Left ventricle myocardium superior (tissue), 1 donor: ENCODE results near the gene CHST8. TPM values are rescaled to one million over a fixed set of nuclear protein-coding genes. Genes with fewer than 3 reads are reported as not detected.

Source experiments
- ATAC-seq: fragments of 200-7000 bp; cut with Tn5 transposase; one replicate; pipeline ENCODE4 v1.9.1; 2020; ENCODE audit warnings: mild to moderate bottlenecking, moderate library complexity
- DNase-seq: peaks from one replicate; pipeline ENCODE4 v3.0.0-alpha.2; 2020
- intact Hi-C: fragments of 100-400 bp; cut with micrococcal nuclease; formaldehyde crosslinking; loops from one replicate; pipeline ENCODE4 v1.11.0; 2022
- total RNA-seq: library from RNA; stranded (reverse); fragmentation: NEBNext Ultra II Directional; extraction: Animal tissue kit (Norgen Biotek cat#: 25700); gene quantifications from one replicate; pipeline ENCODE4 v1.2.1, GENCODE V29; 2021
- donor health status: DM: no; HTN: yes; CAD: no; lungs with severe emphysema.

CHST8 gene
- total RNA-seq, 1 donor from 2014 or later = not detected

- ATAC-seq = no peak
- intact Hi-C loops = no loop called here
- DNase-seq = no peak
These were observed 44.2 kb downstream of the CHST8 start for GRCh38 chr19:33665776-33666595.

GRCh38 chr19:33667141-33667650 lies 45.4 kb downstream of the CHST8 start:
- DNase-seq = no peak
- ATAC-seq = no peak
- intact Hi-C loops = no loop called here

GRCh38 chr19:33667881-33668280 lies 46.1 kb downstream of the CHST8 start:
- no peak for ATAC-seq
- intact Hi-C loops = no loop called here
- DNase-seq = no peak

- intact Hi-C loops = no loop called here
- DNase-seq = no peak
- ATAC-seq = no peak
These were observed 47.2 kb downstream of the CHST8 start for GRCh38 chr19:33668968-33669367.

- intact Hi-C loops = no loop called here
- DNase-seq = no peak
These were observed 47.6 kb downstream of the CHST8 start for GRCh38 chr19:33669376-33669775.

GRCh38 chr19:33670398-33670797 lies 48.6 kb downstream of the CHST8 start:
- DNase-seq (no peak), ATAC-seq (no peak)
- intact Hi-C loops = no loop called here

More at GRCh38 chr19:33669376-33669775, 47.6 kb downstream of the CHST8 start:
- ATAC-seq = no peak

DNA sequence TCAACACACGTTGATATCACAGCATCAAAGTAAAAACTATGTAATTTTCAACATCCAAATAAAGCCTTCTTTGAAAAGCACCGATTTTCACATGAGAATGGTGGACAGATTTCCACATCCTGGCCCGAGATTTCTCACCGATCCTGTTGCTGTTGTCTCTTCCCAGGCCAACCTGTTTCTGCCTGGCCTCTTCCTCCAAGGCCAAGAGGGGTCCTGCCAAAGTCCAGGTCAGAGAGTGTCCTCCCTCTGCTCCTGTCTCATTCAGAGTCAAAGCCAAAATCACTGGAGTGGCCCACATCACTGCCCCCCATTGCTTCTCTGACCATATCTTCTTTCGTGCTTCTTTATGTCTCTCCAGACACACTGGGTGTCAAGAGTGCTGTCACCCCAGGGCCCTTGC lies 49.5 kb downstream of the CHST8 start:
- intact Hi-C loops = no loop called here
- no peak for ATAC-seq
- no peak for DNase-seq

GRCh38 chr19:33673258-33673875 lies 51.6 kb downstream of the CHST8 start:
- DNase-seq = no peak
- no peak for ATAC-seq
- intact Hi-C loops = no loop called here

DNA sequence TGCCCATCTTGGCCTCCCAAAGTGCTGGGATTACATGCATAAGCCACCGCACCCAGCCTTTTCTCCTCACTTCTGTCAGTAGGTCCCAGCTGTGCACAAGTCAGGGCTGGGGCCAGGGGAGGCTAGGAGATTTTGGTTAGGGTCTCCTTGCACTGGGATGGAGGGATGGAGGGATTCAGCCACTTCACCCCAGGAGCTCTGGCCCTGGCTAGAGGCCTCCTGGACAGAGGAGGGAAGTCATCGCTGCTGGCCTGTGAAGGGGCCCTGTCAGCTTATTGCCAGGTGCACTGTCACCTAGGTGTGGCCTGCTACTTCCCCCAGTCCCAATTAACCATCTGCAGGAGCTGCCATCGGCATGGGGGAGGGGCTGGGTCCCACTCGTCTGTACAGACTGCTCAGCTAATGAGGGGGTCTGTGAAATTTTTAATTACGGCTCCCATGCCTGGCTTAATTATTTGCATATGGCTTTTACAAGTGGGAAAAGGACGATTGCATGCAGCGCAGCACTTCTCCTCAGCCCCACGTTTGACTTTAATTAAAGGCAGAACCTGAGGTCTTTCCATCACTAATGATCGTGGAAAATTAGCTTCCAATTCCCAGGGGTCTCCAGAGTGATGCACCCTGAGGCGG lies 52.4 kb downstream of the CHST8 start:
- ATAC-seq (no peak), DNase-seq (no peak)
- intact Hi-C loops = no loop called here

DNA sequence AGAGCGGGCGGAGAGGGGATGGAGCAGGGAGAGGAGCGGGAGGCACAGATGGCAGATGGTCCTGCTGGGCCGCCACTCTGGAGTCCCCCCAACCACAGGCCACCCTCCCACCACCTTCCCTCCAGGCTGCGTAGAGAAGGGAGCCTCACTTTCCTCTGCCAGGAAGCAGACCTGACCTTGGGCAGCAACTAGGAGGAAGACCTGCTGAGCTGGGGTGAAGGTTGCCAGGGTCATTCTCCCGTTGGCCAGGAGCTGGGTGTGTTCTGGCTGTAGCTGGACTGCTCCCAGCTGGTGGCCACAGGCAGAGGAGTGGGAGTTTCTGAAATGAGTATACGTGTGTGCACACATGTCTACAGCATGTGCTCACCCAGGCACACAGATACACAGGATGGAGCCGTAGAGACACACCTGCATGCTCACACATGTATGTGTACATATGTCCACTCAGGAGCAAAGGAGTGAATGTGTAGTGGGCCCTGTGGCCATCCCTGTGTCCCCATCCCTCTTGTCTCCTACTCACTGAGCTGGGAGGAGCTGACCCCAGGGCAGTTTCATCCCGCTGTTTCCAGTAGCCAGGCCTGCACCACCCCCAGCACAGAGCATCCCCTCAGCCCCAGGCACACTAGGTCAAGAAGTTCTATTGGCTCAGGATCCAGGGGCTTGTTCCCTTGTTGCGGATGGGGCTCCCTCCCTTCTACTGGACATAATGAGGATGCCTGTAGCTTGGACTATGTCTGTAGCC lies 53.0 kb downstream of the CHST8 start:
- DNase-seq (no peak), ATAC-seq (no peak)
- intact Hi-C loops = no loop called here

GRCh38 chr19:33675501-33676124 lies 53.9 kb downstream of the CHST8 start:
- ATAC-seq (no peak), DNase-seq (no peak)
- intact Hi-C loops = no loop called here

DNA sequence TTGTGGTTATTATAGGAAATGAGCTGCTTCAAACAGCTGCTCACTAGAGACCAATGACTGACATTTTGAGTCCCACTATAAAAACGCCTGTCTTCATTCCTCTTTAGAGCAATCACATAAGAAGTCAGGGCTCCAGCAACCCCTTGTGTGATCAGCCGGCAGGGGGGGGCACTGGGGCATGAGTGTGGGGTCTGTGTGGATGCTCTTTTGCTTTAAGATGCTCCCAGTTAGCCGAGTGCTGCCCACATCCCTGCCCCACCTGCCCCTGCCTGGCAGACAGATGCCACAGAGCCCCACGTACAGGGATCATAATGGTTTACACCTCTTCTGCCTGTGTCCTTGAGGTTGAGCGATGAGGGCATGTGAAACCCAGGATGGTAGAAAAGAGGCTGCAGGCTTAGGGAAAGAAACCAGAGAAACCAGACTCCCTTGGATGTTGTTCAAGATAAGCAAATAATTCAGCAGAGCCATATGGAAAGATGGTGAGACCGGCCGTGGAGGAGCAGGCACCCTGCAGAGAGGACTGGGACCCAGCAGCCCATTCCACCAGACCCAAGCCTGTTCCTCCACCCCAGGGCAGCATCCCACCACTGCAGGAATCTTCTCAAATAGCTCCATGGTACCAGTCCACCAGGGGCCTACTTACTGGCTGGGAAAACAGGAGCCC lies 55.4 kb downstream of the CHST8 start:
- ATAC-seq (no peak), DNase-seq (no peak)
- intact Hi-C loops = no loop called here

DNA sequence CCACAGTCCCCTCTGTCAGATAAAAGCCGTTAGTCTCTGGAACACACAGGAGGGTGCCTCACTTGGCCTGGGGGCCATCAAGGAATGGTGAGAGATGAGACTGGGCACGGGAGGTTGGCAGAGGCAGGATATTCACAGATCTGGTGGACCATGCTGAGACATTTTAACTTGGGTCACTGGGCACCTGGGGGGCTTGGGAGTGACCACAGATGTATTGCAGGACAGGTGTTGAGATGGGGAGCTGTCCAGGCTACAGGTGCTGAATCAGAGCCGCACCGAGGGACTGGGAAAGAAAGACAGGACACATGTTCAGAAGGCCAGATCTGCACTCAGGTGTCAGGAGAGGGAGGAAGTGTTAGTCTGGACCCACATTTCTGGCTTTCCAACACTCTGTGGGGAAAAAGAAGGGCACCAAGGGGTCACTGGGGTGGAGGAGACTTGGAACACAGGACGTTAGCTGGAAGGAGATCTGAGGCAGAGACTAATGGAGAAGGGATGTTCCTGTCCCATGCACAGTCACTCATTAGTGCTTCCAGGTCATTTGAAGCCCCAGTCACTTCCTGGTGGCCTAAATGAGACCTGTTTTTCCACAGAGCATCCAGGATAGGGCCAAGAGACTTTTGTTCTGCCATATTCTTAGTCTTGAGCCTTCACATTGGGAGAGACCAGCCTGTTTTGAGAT lies 56.1 kb downstream of the CHST8 start:
- no peak for ATAC-seq
- intact Hi-C loops = no loop called here
- DNase-seq = no peak

DNA sequence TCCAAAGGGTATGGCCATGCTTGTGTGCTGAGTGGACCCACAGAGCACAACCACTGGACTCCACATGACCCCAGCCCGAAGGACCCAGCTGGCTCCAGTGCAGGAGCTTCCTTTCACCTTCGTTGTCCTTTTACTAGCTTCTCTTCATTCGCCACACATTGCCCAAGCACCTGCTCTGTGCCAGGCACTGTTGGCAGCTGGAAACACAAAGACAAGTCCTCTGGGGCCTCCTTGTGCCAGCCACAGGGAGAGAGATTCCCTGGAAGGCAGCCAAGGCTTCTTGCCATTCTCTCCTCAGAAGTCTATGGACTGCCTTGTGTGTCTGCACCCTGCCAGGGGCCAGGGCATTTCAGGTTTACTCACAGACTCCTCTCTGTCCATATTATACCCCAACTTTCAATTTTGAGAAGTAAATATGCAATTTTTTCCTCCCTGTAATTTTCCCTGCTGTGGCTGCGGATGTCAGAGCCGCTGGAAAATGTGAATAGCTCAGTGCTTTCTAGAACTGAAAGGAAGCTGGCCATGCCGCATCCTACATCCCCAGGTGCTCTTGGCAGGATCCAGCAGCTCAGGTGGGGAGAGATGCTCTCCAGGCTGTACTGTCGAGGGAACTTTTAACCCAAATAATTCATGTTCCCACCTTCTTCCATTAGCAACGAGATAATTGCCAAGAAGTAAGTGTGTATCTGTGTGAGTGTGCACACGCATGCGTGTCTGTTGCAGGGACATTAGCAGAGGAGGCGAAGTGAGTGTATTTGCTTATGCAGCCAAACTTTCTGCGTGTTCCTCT lies 57.2 kb downstream of the CHST8 start:
- ATAC-seq = no peak
- intact Hi-C loops = no loop called here
- no peak for DNase-seq

- intact Hi-C loops = no loop called here
- DNase-seq (no peak), ATAC-seq (no peak)
These were observed 57.9 kb downstream of the CHST8 start for GRCh38 chr19:33679696-33680095.

GRCh38 chr19:33681081-33681680 lies 59.4 kb downstream of the CHST8 start:
- intact Hi-C loops = no loop called here
- DNase-seq = no peak
- ATAC-seq = no peak
